Measurements from ENCODE around the gene FSD1L. TPM values are rescaled to one million over a fixed set of nuclear protein-coding genes. Genes with fewer than 3 reads are reported as not detected.
A peak's percentile ranks its signal among the peaks of the same experiment; 100 is the strongest.

Gene FSD1L
- total and polyA plus RNA-seq, 2 of the 13 experiments (the other 11 are each of a cell fraction or from before 2014, with no cell fraction given), result 4.1 to 5.1 TPM

- TF ChIP-seq MYPOP (CRISPR knock-in tag; IDR thresholded peaks at IDR 0.05), result peak; percentile 58; the same call in 1 of the 2 replicates
- TF ChIP-seq CEBPG (CRISPR knock-in tag; IDR thresholded peaks at IDR 0.05), result peak; percentile 9; the same call in 1 of the 2 replicates
- TF ChIP-seq PTBP1 (IDR thresholded peaks at IDR 0.05; ENCODE audit: low read depth, low read length, poor library complexity, severe bottlenecking), result peak; percentile 86
- TF ChIP-seq SRF (IDR thresholded peaks at IDR 0.05; ENCODE audit: low read depth, low read length), result no peak
- TF ChIP-seq ZSCAN22 (CRISPR knock-in tag; IDR thresholded peaks at IDR 0.05), result no peak
- no peak for TF ChIP-seq ZNF747 (CRISPR knock-in tag; IDR thresholded peaks at IDR 0.05; ENCODE audit: borderline replicate concordance)
- 0 out of 2 replicates have a peak, but pooled peaks have one; percentile 30 for TF ChIP-seq HINFP (CRISPR knock-in tag; IDR thresholded peaks at IDR 0.05; ENCODE audit: low read depth)
- no peak; the same call in 1 of the 2 replicates for TF ChIP-seq ZFP82 (CRISPR knock-in tag; IDR thresholded peaks at IDR 0.05; ENCODE audit: borderline replicate concordance)
- peak; percentile 64 for TF ChIP-seq KDM5B (CRISPR knock-in tag; IDR thresholded peaks at IDR 0.05; ENCODE audit: borderline replicate concordance)
- TF ChIP-seq SIN3A (IDR thresholded peaks at IDR 0.05; ENCODE audit: borderline replicate concordance, low read depth, low read length), result 0 out of 2 replicates have a peak, but pooled peaks have one; percentile 67
- no peak; the same call in 1 of the 2 replicates for TF ChIP-seq ZNF770 (CRISPR knock-in tag; IDR thresholded peaks at IDR 0.05)
- 0 out of 2 replicates have a peak, but pooled peaks have one; percentile 53 for TF ChIP-seq JUND (CRISPR knock-in tag; IDR thresholded peaks at IDR 0.05)
- TF ChIP-seq ZNF407 (CRISPR knock-in tag; IDR thresholded peaks at IDR 0.05; ENCODE audit: not compliant biosample characterization), result no peak
- no peak for TF ChIP-seq ZFP36L2 (CRISPR knock-in tag; IDR thresholded peaks at IDR 0.05)
These were observed at the start of gene FSD1L (continued) for GRCh38 chr9:105447814-105448812.

Measured in HepG2 (cell line).